Fibroblast of mammary gland (primary cell): ENCODE data around the gene SOCS3.
A peak's percentile ranks its signal among the peaks of the same experiment; 100 is the strongest.

ENCODE experiments used
- DNase-seq: peaks from one replicate; pipeline ENCODE4 v3.0.0-alpha.2; 2010; ENCODE audit warnings: low read depth
- H3K4me3 ChIP-seq: 2 replicates; pipeline ENCODE4 v1.5.1; 2011; ENCODE audit warnings: low read depth, mild to moderate bottlenecking, low read length, moderate library complexity; ENCODE audit not compliant: control insufficient read depth
- TF ChIP-seq, protein P1 (sequence below): conservative IDR thresholded peaks from 2 replicates; pipeline ENCODE4 v1.5.1; 2011; ENCODE audit warnings: low read depth, low read length, inconsistent platforms; ENCODE audit not compliant: control insufficient read depth, insufficient read depth

The SOCS3 gene

GRCh38 chr17:78383725-78384471, 24.0 kb upstream of the SOCS3 start:
- TF ChIP-seq, protein P1, sequence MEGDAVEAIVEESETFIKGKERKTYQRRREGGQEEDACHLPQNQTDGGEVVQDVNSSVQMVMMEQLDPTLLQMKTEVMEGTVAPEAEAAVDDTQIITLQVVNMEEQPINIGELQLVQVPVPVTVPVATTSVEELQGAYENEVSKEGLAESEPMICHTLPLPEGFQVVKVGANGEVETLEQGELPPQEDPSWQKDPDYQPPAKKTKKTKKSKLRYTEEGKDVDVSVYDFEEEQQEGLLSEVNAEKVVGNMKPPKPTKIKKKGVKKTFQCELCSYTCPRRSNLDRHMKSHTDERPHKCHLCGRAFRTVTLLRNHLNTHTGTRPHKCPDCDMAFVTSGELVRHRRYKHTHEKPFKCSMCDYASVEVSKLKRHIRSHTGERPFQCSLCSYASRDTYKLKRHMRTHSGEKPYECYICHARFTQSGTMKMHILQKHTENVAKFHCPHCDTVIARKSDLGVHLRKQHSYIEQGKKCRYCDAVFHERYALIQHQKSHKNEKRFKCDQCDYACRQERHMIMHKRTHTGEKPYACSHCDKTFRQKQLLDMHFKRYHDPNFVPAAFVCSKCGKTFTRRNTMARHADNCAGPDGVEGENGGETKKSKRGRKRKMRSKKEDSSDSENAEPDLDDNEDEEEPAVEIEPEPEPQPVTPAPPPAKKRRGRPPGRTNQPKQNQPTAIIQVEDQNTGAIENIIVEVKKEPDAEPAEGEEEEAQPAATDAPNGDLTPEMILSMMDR = no peak
- peak; percentile 99 for DNase-seq
- H3K4me3 ChIP-seq = no peak overlapping the region

- H3K4me3 ChIP-seq = peak overlapping the region; percentile 7
- DNase-seq = peak; percentile 62
- TF ChIP-seq, protein P1 = no peak
Measured at GRCh38 chr17:78381601-78382232, 21.8 kb upstream of the SOCS3 start.

DNA sequence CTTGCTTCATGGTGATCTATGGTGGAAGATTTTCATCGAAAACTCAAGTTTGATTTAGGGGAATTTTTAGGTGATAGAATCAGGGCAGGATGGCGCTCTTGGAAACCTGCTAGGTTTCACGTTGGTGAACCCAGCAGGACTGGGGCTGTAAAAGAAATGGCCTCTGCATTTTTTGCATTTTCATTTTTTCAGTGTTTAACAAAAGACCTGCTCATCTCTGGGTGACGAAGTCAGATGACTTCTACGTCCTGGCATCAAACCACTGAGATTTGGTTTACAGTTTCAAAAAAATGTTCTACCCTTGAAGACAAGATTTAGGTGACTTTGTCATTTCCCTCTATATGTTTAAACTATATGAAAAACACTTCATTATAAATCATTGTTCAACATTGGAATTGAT, 20.5 kb upstream of the SOCS3 start:
- TF ChIP-seq, protein P1 = no peak
- DNase-seq = no peak
- no peak overlapping the region for H3K4me3 ChIP-seq

GRCh38 chr17:78379131-78379491, 19.2 kb upstream of the SOCS3 start:
- TF ChIP-seq, protein P1 = no peak
- peak overlapping the region; percentile 89 for H3K4me3 ChIP-seq
- peak; percentile 92 for DNase-seq

DNA sequence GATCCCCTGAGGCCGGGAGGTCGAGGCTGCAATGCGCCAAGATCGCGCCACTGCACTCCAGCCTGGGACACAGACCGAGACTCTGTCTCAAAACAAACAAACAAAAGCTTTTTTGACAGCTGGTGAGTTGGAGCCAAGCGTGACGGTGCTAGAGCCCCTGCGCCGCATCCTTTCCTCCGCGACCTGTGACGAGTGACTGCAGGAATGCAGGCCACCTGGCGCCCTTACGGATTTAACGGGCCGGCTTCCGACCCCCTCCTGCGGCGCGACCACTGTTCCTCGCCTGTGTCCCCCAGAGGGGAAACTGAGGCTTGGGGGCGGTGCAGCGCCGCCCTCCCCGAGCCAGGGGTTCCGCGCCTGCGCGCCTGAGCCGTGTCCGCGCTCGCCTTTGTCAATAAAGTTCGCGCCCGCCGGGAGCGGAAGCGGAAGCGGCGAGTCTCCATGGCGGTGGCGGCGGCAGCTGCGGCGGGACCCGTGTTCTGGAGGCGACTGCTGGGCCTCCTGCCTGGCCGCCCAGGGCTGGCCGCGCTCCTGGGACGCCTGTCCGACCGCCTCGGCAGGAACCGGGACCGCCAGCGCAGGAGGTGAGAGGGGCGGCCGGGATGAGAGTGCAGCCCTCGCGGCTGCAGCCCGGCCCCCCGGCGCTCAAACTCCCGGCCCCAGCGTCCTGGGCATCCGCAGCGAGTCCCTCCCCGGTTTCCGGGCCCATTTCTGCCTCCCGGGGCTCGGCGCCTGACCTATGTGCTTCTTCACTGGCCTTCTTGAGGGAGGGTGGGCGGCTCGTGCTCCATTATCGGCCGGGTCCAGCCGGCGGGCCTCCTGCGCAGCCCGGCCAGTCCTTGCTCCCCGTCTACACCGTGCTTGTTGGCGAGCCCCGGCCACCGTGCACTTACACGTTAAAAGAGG, 18.6 kb upstream of the SOCS3 start, which contains the start of gene PGS1:
TSS of gene PGS1 (plus strand) at position 425 of the 906 bp plus-strand sequence. CDS start at position 442, 17 bp downstream.
- peak; percentile 63 for DNase-seq
- TF ChIP-seq, protein P1 = no peak
- H3K4me3 ChIP-seq = peak within 1 kb of the TSS; percentile 89

DNA sequence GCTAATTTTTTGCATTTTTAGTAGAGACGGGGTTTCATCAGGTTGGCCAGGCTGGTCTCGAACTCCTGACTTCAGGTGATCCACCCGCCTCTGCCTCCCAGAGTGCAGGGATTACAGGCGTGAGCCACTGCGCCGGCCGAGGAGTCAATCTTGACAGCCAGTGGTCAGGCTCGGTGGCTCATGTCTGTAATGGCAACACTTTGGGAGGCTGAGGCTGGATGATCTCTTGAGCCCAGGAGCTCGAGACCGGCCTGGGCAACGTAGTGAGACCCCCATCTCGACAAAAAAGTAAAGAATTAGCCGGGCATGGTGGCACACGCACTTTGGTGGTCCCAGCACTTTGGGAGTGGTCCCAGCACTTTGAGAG, 18.0 kb upstream of the SOCS3 start:
- DNase-seq = no peak
- TF ChIP-seq, protein P1 = no peak

More for the DNA sequence above, 18.0 kb upstream of the SOCS3 start:
- H3K4me3 ChIP-seq = peak overlapping the region; percentile 89
